GM10266 (cell line): ENCODE results near the gene PIP4K2A.

Experiments used
- DNase-seq: peaks from one replicate; pipeline ENCODE4 v3.0.0; 2012; ENCODE audit errors: extremely low spot score
- TF ChIP-seq, protein P1 (sequence below): IDR thresholded peaks from 2 replicates; pipeline ENCODE4 v1.5.1; 2012; ENCODE audit warnings: mild to moderate bottlenecking, low read depth; ENCODE audit not compliant: control insufficient read depth, insufficient read depth; ENCODE audit errors: missing control alignments

The PIP4K2A gene

DNA sequence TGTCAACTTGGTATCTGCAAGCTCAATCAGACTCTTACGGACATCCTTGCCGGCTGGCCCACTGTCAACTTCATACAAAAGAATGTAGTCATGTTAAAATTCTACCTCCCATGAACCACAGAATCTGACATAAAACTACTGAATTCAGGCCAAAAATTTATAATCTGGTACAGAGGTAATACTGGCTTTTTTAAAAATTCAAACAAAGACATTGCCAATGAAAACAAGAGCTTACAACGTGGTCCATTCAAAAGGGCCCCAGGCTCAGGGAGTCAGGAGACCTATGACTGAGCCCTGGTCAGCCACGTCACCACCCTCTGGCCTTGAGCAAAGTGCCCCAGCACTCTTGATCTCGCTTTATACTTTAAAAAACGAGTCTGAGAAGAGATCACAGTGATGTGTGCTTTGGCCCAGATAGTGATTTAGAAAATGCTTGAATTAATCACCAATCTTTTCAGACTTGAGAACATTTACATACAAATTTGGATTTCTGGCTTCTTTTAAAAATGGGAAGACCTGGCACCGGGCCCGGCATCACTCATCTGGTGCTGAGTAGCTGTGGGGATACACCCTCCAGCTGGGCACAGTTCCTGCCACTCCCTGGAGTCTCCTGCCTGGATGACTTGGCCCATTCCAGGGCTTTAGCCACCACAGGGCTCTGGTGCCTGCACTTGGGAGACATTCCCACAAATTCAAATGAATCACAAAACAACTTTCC lies 94.1 kb downstream of the PIP4K2A start:
- no peak for DNase-seq
- TF ChIP-seq, protein P1, sequence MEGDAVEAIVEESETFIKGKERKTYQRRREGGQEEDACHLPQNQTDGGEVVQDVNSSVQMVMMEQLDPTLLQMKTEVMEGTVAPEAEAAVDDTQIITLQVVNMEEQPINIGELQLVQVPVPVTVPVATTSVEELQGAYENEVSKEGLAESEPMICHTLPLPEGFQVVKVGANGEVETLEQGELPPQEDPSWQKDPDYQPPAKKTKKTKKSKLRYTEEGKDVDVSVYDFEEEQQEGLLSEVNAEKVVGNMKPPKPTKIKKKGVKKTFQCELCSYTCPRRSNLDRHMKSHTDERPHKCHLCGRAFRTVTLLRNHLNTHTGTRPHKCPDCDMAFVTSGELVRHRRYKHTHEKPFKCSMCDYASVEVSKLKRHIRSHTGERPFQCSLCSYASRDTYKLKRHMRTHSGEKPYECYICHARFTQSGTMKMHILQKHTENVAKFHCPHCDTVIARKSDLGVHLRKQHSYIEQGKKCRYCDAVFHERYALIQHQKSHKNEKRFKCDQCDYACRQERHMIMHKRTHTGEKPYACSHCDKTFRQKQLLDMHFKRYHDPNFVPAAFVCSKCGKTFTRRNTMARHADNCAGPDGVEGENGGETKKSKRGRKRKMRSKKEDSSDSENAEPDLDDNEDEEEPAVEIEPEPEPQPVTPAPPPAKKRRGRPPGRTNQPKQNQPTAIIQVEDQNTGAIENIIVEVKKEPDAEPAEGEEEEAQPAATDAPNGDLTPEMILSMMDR, result no peak

DNA sequence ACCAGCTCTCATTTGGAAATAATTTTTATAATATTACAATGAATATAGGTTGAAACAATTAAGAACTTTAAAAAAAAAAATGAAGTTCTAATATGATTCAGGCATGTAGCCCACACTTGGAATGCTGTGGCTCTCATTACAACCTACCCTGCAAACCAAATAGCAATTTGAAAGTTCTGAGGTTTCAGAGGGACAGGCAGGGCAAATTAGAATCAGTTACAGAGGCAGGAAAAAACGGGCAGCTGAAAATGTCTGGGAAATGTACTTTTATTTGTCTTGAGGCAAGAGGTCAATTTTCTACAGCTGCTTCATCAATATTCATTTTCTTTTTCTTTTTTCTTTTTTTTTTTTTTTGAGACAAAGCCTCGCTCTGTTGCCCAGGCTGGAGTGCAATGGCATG lies 95.3 kb downstream of the PIP4K2A start:
- TF ChIP-seq, protein P1, result no peak
- no peak for DNase-seq

DNA sequence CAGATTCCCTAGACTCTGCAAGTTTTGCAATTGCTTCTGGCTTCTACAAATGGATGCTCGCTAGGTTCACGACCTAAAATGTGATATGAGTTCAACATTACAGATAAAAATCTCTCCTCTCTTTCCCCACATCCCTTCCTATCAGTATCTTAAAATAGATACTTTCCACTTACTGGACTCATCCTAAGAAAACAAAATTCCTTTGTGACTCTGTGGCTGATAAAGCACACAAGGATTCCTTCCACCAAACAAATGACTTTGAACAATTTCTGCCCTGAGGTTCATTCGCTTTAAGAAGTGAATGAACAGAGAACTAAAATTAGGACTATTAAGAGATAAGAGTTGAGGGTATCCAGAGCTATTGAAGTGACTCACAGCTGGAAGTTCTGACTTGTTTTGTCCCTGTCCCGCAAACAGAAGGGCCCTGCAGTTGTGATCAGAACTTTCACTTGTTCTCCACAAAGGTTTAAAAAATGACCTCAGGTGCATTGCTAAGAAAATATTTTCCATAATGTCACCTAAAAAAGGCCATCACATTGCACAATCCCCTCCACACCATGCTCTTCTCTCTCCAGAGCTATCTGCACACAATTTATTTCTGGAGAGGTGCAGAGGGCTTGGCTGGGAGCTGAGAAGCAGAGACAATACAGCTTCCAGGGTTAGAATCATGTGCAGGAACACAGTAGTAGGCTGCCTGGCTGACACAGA lies 96.1 kb downstream of the PIP4K2A start:
- TF ChIP-seq, protein P1, result no peak
- no peak for DNase-seq

DNA sequence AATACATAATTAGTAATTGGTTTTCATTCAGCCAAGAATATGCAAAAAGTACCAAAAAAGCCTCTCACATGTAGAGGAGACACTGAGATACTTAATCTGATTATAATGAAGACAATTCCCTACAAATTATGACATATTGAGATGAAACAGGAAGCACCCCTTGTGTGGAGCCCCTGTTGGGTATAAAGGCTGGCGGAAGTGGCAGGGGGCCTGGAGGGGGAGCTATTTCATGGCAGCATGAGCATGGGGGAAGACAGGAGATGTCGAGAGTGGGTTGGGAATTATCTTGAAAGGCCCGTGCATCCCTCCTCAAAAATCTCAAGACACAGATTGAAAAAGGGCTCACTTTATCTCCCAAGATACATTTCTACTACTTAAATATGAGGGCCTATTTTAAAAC lies 96.9 kb downstream of the PIP4K2A start:
- TF ChIP-seq, protein P1, result peak; percentile 39
- DNase-seq, result no peak

DNA sequence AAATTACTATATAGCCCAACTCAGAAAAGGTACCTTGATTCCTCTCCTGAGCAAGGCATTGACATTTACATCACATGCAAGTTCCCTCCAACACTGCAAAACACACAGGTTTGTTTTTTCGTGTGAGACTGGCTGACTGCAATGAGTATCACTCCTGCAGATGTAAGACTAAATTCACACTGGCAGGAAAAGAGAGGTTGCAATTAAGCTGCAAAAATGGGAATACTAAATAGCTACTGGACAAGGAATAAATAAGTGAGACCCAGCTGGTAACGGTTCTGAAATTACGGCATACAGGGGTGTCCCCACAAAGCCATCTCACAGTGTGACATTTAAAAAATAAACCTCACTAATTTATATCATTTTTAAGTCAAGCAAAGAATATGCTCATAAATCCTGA lies 97.3 kb downstream of the PIP4K2A start:
- no peak for DNase-seq

DNA sequence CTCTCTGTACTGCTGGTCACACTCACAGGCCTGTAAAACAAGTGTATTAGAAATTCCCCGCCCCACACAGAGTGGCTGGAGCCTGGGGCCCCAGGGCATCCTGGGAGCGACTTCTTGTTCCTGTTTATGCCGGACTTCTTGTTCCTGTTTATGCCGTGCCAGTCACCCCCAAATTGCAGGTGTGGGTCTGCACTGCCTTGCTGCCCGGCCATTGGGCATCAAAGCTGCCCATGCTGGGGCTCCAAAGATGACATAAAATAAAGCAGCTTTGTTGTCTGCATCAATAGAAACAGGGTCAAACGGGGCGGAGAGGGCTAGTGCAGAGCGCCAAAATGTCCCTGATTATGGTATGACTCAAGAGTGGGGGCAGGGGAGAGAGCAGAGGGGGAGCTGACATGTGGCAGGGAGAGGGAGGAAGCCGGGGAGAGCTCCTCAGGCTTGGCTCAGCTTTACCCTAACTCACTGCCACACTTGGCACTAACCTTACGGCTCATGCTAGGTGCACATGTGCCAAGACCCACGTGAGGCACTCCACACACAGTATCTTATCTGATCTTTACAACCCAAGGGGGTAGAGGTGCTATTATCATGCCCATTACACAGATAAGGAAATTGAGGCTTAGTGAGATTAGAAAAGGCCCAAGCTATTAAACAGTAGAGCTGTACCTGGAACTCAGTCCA lies 98.4 kb downstream of the PIP4K2A start:
- peak; percentile 44 for DNase-seq
- TF ChIP-seq, protein P1, result no peak

More for the DNA sequence above, 97.3 kb downstream of the PIP4K2A start:
- TF ChIP-seq, protein P1, result no peak
